Mucosa of descending colon (tissue), 3 donors: ENCODE measurements around the gene TMUB1. TPM values are rescaled to one million over a fixed set of nuclear protein-coding genes. Genes with fewer than 3 reads are reported as not detected.

Experiments
- ATAC-seq: fragments of 200-7000 bp; cut with Tn5 transposase; one replicate; pipeline ENCODE4 v1.9.1; 2020; ENCODE audit warnings: mild to moderate bottlenecking, moderate library complexity
- DNase-seq, 3 donors: peaks; one replicate each; pipeline ENCODE4 v3.0.0-alpha.2; 2020
- H3K36me3 ChIP-seq: fragments of 200-600 bp; one replicate; pipeline ENCODE4 v1.8.0; 2021; ENCODE audit warnings: low read depth, mild to moderate bottlenecking
- H3K4me1 ChIP-seq: fragments of 200-600 bp; one replicate; pipeline ENCODE4 v1.8.0; 2021; ENCODE audit warnings: low read depth, mild to moderate bottlenecking
- H3K4me3 ChIP-seq: fragments of 200-600 bp; one replicate; pipeline ENCODE4 v1.8.0; 2021; ENCODE audit warnings: mild to moderate bottlenecking
- H3K9me3 ChIP-seq: fragments of 200-600 bp; one replicate; pipeline ENCODE4 v1.8.0; 2021; ENCODE audit warnings: mild to moderate bottlenecking
- intact Hi-C, 2 donors: fragments of 100-400 bp; cut with DNase I in 1 of 2; cut with micrococcal nuclease in 1 of 2; formaldehyde crosslinking; loops; one replicate each; pipeline versions ENCODE4 v1.11.0 to v1.11.1; 2022; cut with DNase I, micrococcal nuclease
- total RNA-seq, 3 donors: library from RNA; stranded (reverse); fragmentation: NEBNext Ultra II Directional in 2 of 3; extraction: Animal tissue kit (Norgen Biotek cat#: 25700) in 2 of 3; gene quantifications; one replicate each; pipeline versions ENCODE4 v1.2.1 to v1.2.4, GENCODE V29; 2021 to 2023
- TF ChIP-seq, protein P1 (sequence below): fragments of 200-600 bp; IDR thresholded peaks from one replicate; pipeline ENCODE4 v1.8.0; 2022; ENCODE audit warnings: antibody characterized with exemption, mild to moderate bottlenecking
- donor health status: DM: no; HTN: no; CAD: no; lungs with moderate emphysema.
- donor health status: DM: no; HTN: no; CAD: no.
- donor health status: DM: no; HTN: yes; CAD: no.

The TMUB1 gene
- total RNA-seq, 3 donors from 2014 or later, result 54.2 to 63.7 (median 60.8) TPM

DNA sequence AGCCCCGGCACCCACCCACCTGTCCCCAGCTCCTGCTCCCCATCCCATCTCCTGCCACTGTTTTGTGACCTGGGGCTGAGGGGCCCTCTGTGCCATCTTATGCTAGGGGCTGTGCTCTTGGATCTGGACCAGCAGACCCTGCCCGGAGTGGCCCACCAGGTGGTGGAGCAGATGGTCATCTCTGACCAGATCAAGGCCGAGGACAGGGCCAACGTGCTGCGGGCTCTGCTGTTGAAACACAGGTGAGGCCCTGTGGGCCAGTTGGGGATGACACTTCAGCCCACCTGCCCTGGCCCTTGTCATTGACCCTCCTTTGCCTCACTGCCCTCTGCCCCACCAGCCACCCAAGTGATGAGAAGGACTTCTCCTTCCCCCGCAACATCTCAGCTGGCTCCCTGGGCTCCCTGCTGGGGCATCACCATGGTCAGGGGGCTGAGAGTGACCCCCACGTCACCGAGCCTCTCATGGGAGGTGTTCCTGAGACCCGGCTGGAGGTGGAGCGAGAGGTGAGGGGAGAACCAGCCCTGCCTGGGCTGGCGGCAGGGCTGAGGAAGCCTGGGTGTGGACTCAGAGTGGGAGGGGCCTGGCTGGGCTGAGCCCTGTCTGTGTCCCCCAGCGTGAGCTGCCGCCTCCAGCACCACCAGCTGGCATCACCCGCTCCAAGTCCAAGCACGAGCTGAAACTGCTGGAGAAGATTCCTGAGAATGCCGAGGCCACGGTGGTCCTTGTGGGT is 13.3 kb downstream of the TMUB1 start:
- ATAC-seq, result peak; percentile 27
- intact Hi-C loops, result no loop called here
- peak in 1 of 3 donors; percentile 47 for DNase-seq
- Histone ChIP-seq H3K4me3 (no peak overlapping the region), H3K4me1 (no peaks in the 10 kb centered on the region), H3K36me3 (peaks cover 10% of the 10 kb centered on the region), H3K9me3 (no peaks in the 10 kb centered on the region)
- TF ChIP-seq, protein P1, sequence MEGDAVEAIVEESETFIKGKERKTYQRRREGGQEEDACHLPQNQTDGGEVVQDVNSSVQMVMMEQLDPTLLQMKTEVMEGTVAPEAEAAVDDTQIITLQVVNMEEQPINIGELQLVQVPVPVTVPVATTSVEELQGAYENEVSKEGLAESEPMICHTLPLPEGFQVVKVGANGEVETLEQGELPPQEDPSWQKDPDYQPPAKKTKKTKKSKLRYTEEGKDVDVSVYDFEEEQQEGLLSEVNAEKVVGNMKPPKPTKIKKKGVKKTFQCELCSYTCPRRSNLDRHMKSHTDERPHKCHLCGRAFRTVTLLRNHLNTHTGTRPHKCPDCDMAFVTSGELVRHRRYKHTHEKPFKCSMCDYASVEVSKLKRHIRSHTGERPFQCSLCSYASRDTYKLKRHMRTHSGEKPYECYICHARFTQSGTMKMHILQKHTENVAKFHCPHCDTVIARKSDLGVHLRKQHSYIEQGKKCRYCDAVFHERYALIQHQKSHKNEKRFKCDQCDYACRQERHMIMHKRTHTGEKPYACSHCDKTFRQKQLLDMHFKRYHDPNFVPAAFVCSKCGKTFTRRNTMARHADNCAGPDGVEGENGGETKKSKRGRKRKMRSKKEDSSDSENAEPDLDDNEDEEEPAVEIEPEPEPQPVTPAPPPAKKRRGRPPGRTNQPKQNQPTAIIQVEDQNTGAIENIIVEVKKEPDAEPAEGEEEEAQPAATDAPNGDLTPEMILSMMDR, result no peak

DNA sequence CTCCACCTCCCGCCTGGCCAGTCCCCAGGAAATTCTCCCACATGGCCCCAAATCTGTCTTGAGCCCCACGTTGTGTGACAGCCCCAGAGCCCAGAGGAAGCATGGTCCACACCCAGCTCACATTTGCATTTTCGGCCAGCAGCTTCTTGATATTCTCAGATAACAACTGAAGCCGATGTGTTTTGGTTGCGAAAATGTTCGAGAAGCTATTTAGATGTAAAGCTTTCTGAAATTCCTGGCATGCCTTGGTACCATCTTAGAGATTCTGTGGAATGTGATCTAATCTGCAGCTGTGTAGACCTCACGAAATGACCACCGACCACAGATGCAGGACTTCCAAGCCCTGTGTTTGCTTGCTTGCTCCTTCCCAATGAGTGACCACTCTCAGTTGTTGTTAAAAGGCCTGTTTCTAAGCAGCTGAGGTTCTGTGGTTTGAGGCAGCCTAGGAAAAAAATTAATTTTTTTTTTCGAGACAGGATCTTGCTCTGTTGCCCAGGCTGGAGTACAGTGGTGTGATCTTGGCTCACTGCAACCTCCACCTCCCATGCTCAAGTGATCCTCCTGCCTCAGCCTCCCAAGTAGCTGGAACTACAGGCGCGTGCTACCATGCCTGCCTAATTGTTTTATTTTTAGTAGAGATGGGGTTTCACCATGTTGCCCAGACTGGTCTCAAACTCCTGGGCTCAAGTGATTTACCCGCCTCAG is 15.1 kb downstream of the TMUB1 start:
- Histone ChIP-seq H3K4me1 (no peaks in the 10 kb centered on the region), H3K4me3 (no peak overlapping the region), H3K9me3 (no peaks in the 10 kb centered on the region), H3K36me3 (peaks cover 10% of the 10 kb centered on the region)
- TF ChIP-seq, protein P1, result no peak
- DNase-seq (no peak), ATAC-seq (no peak)
- intact Hi-C loops, result no loop called here

DNA sequence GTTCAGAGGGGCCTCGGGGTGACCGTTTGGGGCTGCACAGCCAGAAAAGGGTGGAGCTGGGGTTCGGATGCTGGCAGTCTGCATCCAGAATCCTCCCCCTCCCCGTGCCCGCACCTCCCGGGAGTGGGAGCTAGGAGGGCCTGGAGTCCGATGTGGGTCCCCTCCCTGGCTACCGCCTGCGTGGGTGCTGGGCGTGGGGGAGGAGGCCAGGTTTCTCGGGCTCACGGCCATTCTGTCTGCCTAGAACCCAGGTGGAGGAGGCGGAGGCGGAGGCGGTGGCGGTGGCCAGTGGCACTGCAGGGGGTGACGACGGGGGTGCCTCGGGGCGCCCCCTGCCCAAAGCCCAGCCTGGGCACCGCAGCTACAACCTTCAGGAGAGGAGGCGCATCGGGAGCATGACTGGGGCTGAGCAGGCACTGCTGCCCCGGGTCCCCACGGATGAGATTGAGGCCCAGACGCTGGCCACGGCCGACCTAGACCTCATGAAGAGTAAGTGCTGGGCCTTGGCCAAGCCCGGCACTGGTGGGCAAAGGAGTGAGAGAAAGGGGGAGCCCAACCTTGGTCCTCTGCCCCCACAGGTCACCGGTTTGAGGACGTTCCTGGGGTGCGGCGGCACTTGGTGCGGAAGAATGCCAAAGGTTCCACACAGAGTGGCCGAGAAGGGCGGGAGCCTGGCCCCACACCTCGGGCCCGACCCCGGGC is 16.9 kb downstream of the TMUB1 start:
- Histone ChIP-seq H3K36me3 (peaks cover 10% of the 10 kb centered on the region), H3K4me1 (peaks cover 8% of the 10 kb centered on the region), H3K4me3 (no peak overlapping the region), H3K9me3 (no peaks in the 10 kb centered on the region)
- TF ChIP-seq, protein P1, result no peak
- ATAC-seq (no peak), DNase-seq (no peak)
- intact Hi-C loops, result no loop called here

DNA sequence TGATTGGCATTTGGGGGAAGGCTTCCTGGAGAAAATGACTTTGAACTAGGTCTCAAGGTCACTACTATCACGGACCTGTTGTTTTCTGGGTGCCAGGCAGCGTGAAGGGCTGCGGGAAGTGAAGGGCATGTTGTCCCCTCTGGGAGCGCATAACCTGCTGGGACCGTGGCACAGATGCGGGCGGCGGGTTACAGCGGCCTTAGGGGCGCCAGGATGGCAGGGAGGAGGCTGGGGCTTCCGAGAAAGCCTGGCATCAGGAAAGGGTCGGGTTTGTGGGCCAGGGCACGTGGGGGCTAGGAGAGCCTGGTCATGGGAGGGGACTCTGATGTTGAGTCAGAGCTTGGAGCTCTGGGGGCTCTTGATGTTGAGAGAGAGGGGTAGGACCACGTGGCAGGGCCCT is 17.8 kb downstream of the TMUB1 start:
- peaks cover 17% of the 10 kb centered on the region for H3K4me1 ChIP-seq
- peaks cover 10% of the 10 kb centered on the region for H3K36me3 ChIP-seq
- no peak overlapping the region for H3K4me3 ChIP-seq
- DNase-seq, result no peak
- ATAC-seq, result no peak
- TF ChIP-seq, protein P1, result no peak
- intact Hi-C loops, result no loop called here
- no peaks in the 10 kb centered on the region for H3K9me3 ChIP-seq

DNA sequence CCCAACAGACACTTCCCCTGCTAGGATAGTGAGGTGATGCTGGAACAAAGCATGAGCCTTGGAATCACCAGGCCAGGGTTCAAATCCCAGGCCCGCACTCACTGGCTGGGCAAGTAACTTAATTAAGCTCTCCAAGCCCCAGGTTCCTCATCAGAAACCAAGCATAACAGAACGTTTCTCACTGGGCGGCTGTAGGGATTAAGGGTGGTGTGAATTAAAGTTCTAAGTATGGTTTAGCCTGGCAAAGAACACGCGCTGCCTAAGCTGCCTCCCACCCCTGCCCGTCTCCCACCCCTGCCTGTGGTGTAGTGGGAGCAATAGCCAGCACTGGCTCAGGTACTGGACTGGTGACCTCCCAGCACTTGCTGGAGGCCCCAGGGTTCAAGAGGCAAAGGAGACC is 18.3 kb downstream of the TMUB1 start:
- DNase-seq (no peak), ATAC-seq (no peak)
- no peaks in the 10 kb centered on the region for H3K9me3 ChIP-seq
- H3K4me1 ChIP-seq, result peaks cover 22% of the 10 kb centered on the region
- H3K36me3 ChIP-seq, result peaks cover 5% of the 10 kb centered on the region
- no peak overlapping the region for H3K4me3 ChIP-seq
- intact Hi-C loops, result no loop called here
- TF ChIP-seq, protein P1, result no peak
